HG02571 (cell line): ENCODE results near the gene S1PR2.
"Not testable (repeated sequence)": the region's sequence is repeated elsewhere in the genome, so short reads cannot be mapped to it uniquely, and the experiment has no call there.

Experiments
- ATAC-seq: cut with Tn5 transposase; IDR thresholded peaks from one replicate; pipeline ENCODE4 v1.9.1; 2021; ENCODE audit warnings: mild to moderate bottlenecking, moderate library complexity; ENCODE audit not compliant: unreplicated experiment

The S1PR2 gene

DNA sequence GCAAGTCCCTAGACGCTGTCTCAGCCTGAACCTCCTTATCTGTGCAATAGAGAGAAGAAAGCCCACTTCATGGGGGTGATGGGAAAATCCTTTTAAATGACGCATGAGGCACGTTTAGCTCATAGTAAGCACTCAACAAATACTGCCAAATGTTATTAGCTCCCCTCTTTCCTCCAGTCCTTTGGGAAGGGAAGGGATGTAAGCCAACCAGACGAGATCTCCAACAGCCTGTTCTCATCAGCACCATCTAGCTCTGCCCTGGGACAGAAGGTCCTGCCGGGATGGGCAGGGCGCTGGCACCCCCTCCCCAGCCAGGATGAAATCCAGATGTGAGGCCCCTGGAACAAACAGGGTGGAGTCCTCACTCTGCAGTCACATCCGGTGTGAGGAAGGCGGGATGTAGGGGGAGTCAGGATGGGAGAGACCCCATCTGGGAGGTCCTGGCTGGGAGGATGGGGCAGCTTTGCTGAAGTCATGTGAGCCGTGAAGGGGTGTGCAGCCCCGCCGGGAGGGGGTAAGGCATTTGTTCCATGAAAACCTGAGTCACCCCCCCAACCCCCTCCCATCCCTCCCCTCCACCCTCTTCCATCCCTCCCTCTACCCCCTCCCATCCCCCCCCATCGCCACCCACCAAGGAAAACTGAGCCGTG lies 4.6 kb downstream of the S1PR2 start:
- no peak for ATAC-seq

DNA sequence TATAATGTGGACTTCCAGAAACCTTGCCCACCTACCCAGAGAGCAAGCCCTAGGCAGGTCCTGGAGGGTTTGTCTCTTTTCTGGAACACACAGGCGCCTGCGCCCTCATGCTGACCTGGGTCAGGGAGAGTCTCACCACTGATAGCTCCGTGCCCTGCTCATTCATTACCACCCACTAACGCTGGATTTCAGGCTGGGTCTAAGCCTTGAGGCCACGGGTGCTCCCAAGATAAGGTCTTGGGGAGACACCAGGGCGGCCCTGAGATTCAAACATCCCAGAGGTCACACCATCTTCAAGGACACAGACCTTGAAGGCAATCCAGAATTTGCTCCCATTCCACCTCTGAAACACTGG lies 5.1 kb downstream of the S1PR2 start:
- ATAC-seq, result no peak

DNA sequence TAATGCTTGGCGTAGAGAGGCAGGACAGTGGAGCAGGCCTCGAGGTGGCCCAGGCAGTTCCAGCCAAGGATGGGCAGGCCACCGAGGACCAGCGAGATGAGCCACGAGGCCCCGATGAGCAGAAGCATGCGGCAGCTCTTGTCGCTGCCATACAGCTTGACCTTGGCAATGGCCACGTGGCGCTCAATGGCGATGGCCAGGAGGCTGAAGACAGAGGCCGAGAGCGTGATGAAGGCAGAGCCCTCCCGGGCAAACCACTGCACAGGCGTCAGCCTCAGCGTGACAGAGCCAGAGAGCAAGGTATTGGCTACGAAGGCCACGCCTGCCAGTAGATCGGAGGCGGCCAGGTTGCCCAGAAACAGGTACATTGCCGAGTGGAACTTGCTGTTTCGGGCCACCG lies 6.8 kb downstream of the S1PR2 start:
- no peak for ATAC-seq

DNA sequence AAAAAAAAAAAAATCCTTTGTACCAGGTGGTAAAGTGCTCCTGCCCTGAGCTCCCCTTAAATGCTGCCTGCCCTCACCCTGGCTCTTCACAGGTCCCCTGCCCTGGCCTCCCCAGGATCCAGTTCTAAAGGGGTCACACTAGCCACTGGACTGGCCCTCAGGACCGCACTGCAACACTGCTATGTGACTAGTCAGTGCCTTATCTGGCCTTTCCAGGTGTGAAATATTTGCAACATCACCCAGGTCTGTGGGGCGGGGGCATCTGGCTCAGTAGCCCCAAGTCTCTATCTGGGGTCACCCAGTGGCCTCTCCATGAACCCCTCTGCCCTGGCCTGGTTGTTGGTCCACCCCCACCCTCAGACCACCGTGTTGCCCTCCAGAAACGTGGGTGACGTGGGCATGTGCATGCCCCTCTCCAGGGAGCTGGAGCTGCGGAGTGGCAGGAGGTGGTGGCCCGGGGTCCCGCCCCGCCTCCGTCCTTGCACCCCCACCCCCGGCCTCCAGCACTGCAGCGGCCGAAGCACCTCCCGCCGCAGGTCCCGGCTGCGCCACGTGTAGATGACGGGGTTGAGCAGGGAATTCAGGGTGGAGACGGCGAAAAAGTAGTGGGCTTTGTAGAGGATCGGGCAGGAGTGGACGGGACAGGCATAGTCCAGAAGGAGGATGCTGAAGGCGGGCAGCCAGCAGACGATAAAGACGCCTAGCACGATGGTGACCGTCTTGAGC lies 7.5 kb downstream of the S1PR2 start:
- ATAC-seq, result no peak

DNA sequence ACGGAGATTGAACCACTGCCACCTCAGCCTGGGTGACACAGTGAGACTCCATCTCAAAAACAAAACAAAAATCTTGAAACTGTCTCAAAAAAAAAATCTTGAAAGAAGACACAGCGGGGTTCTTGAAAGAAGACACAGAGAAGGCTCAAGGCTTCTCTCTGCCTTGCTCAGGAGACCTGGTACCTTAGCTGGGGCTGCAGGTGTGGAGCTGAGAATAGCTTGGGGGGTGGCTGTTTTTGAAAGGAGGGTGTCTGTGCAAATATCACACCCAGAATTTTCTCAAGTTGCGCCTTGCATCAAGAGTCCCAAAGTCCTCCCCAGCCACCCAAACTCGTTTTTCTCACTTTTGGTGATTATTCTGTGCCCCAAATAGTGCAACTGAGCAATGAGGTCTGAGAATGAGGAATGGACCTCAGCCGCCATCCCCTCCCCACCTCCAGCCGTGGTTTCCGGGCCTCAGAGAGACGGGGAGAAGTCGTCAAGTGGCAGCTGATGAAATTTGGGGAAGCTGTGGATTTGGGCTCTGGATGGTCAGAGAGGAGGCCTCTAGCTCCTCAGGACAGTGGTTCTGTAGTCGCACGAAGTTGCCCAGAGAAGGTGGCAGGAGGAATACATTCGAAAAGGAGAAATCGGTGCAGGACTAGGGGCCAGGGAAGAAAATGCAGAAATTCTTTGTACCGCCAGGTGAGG lies 8.8 kb downstream of the S1PR2 start:
- ATAC-seq, result no peak

DNA sequence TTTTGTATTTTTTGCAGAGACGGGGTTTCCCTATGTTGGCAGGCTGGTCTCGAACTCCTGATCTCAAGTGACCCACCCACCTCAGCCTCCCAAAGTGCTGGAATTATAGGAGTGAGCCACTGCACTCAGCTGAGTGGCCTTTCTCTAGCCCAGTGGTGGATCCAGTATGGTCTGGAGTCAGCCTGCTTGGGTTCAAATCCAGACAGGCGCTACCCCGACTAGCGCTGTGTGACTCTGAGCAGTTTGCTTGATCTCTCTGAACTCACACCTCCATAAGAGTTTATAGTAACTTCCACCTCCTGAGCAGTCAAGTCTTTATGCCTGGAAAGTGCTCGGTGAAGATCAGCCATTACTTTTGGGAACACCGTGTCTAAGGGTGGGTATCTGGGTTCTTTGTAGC lies 10.4 kb downstream of the S1PR2 start:
- no peak for ATAC-seq

DNA sequence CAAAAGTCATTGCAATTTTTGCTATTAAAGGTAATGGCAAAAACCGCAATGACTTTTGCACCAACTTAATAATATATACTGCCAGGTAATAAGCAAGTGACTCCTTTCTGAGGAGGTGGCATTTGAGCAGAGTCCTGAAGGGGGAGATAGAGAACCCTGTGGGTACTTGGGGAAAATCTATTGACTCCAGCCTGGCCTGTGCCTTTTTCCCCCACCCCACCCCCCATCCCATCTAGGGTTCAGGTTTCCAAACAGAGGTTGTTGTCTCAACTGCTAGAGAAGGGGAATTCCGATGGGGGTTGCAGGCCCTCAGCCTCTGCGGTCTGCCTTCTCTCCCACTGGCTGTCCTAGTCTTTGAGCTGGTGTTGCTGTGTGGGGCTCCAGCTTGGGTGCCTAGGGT lies 11.5 kb downstream of the S1PR2 start:
- ATAC-seq, result peak; percentile 45

DNA sequence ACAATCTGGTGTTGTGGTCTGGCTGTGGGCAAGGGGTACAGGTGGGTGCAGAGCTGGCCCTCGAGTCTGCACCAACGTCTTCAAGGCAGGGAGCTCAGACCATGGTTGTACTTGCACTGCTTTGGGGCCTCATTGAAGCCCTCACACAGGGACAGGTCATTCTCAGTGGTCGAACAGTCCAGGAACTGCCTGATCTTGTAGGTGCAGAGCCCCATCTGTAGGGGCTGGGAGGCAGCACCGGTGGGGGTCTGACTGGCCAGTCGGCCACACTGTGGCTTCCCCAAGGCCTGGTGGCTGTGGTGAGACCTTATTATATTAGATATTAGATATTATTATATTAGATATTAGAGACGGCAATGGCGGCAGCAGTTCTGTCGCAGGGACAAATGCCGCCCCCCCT lies 14.0 kb downstream of the S1PR2 start:
- no peak for ATAC-seq

DNA sequence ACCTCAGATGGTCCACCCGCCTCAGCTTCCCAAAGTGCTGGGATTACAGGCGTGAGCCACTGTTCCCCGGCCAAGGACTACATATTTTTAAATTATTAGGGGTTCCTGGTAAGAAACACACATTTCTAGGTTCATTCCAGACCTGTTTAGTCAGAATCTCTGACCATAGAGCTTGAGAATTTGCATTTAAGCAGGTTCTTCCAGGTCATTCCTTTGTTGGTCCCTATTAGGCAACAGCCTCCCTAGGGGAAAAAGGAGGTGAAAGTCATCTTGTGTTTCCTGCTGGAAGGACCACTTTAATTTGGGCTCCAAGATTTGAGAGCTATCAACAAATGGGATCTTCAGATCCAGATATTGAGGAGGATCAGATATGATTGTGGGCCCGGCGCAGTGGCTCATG lies 16.3 kb downstream of the S1PR2 start:
- ATAC-seq, result no peak

DNA sequence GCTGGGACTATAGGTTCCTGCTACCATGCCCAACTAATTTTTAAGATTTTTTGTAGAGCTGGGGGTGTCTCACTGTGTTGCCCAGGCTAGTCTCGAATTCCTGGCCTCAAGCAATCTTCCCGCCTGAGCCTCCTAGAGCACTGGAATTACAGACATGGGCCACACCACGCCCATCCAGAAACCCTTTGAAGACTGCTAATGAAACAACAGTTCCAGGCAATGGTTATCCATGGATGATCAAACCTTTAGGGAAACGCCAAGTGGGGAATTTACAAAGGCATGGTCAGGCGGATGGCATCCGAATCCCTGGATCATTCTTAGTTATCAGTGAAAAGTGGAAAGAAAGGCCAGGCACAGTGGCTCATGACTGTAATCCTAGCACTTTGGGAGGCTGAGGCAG lies 19.4 kb downstream of the S1PR2 start:
- no peak for ATAC-seq

DNA sequence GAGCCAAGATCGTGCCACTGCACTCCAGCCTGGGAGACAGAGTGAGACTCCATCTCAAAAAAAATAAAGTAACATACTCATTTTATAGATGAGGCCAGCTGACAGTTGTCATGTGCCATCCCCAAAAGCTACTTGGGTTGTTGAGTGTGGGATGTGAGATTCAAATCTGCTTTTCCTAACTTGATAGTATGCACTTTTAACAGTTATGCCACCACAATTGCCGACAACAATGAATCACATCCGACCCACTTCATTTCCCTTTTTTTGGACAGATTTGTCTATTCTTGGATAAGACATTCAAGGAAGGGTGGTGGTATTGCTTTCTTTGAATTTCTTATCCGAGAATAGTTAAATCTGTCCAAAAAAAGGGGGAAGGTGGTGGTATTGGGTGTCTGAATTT lies 20.1 kb downstream of the S1PR2 start:
- no peak for ATAC-seq

DNA sequence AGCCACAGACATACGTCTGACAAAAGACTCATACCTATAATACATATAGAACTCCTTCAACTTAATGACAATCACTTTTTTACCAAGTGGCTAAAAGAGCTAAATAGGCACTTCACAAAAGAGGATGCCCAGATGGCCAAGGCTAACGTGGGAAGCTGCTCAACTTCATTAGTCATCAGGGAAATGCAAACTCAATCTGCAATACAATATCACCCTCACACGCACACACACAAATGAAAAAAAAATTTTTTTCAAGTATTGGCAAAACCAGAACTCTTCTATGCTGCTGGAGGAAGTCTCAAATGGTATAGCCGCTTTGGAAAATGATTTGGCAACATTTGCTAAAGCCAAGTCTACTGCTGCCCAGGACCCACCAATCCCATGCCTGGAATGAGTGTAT lies 21.8 kb downstream of the S1PR2 start:
- no peak for ATAC-seq

DNA sequence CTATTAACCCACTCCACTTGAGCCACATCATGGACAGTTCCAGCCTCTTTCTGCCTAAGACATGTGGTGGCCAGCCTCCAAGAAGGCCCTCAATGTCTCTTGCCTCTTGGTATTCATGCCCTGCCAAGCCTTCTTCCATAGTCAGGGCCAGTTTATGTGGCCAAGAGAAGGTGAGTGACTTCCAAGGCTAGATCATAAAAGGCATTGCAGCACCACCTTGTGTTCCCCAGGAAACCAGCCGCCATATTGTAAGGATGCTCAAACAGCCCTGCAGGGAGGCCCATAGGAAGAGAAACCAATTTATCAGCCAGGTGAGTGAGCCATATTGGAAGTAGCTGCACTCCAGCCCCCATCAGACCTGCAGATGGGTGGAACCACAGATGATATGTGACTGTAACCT lies 24.1 kb downstream of the S1PR2 start:
- no peak for ATAC-seq

DNA sequence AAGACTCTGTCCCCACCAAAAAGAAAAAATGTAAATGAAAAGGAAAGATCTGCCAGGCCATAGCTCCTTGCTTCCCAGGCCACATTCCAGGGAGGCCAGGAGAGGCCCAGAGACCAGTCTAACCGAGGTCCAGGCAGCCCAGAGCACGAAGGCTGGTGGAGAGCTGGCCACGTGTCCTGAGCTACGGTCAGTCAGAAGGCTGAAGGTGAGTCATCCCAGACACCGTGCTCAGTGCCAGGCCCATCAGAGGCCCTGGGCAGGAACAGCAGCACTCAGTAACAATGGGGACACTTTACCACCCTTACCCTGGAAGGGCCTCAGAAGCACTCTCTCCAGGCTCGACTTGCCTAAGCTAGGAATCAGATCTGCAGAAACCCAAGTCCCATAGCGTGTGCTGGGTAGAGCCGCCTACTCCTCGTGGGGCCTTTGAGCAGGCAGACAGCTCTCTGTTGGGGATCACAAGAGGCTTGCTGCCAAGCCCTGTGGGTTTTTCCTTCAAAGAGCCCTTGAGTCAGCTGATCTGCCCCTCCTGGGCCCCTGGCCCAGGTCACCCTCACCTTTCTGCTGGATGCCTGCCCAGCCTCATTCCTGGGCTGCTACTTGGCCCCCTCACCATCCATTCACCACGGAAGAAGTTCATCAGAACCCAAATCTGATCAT lies 24.8 kb downstream of the S1PR2 start:
- ATAC-seq, result no peak

DNA sequence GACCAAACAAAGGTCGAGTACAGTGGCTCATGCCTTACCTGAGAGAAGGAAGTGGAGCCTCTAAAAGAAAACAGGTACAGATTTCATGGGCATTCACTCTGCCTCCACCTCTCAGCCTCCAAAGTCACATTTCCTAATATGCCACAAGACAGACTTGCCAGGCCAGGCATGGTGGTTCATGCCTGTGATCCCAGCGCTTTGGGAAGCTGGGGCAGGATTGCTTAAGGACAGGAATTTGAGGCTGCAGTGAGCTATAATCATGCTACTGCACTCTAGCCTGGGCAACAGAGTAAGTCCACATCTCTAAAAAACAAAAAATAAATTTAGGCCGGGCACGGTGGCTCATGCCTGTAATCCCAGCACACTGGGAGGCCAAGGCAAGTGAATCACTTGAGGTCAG lies 25.5 kb downstream of the S1PR2 start:
- no peak for ATAC-seq

DNA sequence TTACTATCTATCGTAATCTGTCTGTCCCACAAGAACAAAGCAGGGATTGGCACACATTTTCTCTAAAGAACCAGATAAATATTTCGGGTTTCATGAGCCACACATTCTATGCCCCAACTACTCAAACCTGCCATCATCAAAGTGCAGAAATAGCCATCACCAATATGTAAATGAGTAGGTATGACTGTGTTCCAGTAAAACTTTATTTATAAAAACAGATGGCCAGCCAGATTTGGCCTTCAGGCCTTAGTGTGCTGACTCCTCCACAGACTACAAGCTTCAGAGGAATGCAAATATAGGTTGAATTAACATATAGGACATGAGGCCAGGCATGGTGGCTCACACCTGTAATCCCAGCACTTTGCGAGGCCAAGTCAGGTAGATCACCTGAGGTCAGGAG lies 27.4 kb downstream of the S1PR2 start:
- ATAC-seq, result no peak

DNA sequence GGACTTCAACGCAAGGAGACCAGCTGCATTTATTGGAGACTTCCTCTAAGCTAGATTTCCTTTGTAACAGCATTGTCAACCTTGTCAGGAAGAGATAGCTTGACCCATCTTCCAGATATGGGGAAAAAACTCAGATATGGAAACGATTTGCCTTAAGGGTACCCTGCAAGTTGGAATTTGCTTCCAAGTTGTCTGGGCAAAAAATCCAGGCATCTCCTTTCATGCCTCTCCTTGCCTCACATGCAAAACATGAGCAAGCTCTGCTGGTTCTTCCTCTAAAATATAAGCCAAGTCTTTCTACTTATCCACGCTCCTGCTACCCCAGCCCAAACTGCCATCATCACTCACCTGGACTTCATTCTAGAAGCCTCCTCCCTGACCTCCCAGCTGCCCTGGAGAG lies 30.0 kb downstream of the S1PR2 start:
- no peak for ATAC-seq

DNA sequence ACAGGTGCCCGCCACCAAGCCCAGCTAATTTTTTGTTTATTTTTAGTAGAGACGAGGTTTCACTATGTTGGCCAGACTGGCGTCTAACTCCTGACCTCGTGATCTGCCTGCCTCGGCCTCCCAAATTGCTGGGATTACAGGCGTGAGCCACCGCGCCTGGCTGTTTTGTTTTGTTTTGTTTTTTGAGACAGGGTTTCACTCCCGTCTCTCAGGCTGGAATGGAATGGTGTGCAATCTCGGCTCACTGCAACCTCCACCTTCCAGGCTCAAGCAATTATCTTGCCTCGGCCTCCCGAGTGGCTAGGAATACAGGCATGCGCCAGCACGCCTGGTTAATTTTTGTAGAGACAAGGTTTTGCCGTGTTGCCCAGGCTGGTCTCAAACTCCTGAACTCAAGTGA lies 31.0 kb downstream of the S1PR2 start:
- not testable (repeated sequence) for ATAC-seq

DNA sequence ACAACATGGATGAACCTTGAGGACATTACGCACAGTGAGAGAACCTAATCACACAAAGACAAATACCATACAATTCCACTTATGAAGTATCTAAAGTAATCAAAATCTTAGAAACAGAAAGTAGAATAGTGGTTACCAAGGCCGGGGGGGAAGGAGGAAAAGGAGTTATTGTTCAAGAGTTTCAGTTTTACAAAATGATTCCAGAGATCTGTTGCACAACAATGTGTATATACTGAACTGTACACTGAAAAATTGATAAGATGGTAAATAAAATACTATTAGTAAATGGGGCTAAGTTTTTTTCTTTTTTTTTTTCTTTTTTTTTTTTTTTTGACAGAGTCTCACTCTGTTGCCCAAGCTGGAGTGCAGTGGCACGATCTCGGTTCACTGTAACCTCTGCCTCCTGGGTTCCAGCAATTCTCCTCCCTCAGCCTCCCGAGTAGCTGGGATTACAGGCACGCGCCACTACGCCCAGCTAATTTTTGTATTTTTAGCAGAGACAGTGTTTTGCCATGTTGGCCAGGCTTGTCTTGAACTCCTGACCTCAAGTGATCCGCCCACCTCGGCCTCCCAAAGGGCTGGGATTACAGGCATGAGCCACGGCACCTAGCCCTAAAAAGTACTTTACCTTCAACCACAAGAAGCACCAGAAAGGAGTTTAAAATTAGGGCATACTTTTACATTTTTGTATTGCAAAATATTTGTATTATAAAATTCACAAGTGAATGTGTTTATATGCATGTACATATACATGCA lies 32.1 kb downstream of the S1PR2 start:
- not testable (repeated sequence) for ATAC-seq

DNA sequence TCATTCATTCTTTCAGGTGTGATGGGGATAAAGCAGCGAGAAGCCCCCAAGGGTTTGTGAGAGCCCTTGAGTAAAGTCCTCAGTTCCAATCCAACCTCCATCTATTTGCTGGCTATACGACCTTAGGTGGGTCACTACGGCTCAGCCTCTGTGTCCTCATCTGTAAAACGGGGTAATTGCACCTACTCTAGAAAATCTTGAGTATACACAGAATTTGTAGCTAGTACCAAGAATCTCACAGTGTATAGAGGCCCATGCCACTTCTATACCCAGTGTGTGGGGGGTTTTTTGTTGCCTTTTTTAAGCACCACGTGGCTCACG lies 36.0 kb downstream of the S1PR2 start:
- no peak for ATAC-seq

DNA sequence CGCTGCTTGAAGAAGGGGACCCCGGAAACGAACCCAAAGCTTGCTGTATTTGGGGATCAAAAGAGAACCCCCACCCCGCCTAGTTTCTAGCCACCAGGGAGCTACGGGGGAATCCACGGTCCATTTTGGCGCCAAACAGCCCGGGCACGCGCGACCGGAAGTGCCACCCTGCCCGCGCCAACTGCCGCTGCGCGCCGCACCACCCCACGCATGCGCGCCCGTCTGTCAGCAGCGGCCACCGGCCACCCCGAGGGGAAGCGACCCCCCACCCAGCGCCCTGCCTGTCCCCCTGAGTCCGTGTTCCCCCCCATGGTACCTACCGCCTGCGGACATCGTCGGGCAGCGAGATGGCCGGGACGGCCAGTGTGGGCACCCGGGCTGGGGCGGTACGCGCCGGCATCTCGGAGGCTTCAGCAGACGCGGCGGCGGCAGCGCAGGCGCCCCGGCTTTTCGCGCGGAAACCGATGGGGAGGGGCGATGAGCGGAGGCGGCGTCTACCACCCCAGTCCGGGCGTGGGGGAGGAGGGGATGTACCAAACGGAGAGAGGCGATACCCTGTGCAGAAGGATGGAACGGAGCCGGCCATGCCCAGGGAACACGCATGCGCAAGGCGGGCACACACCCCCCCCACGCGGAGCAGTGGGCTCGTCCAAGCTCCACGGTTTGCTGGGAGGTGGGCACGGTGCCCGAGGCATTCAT lies 36.5 kb downstream of the S1PR2 start, which contains the start of gene DNMT1:
DNMT1 (minus strand) TSS at position 454 of the 699 bp plus-strand sequence; CDS start at position 400, 54 bp downstream.
- ATAC-seq, result peak; percentile 79
